Dendritic cell treated with granulocyte-macrophage colony-stimulating factor and Interleukin-4, amounts not matched to agents 40 ng/mL and 50 ng/mL, for 4 days (primary cell): ENCODE measurements around the gene VASN.

Experiments used
- H3K27ac Mint-ChIP-seq: one replicate; pipeline ENCODE4 v1.8.0; 2022; ENCODE audit warnings: mild to moderate bottlenecking, mixed read lengths
- H3K27me3 Mint-ChIP-seq: one replicate; pipeline ENCODE4 v1.8.0; 2022; ENCODE audit warnings: mild to moderate bottlenecking, mixed read lengths
- H3K36me3 Mint-ChIP-seq: one replicate; pipeline ENCODE4 v1.8.0; 2022; ENCODE audit warnings: low read depth, mixed read lengths
- H3K4me1 Mint-ChIP-seq: one replicate; pipeline ENCODE4 v1.8.0; 2022; ENCODE audit warnings: low read depth, mixed read lengths
- H3K4me3 Mint-ChIP-seq: one replicate; pipeline ENCODE4 v1.8.0; 2022; ENCODE audit warnings: mild to moderate bottlenecking, moderate library complexity, mixed read lengths
- H3K9me3 Mint-ChIP-seq: one replicate; pipeline ENCODE4 v1.8.0; 2022; ENCODE audit warnings: mixed read lengths
- intact Hi-C: fragments of 100-400 bp; cut with micrococcal nuclease; formaldehyde crosslinking; loops from one replicate; pipeline ENCODE4 v1.15.0; 2022

VASN gene

DNA sequence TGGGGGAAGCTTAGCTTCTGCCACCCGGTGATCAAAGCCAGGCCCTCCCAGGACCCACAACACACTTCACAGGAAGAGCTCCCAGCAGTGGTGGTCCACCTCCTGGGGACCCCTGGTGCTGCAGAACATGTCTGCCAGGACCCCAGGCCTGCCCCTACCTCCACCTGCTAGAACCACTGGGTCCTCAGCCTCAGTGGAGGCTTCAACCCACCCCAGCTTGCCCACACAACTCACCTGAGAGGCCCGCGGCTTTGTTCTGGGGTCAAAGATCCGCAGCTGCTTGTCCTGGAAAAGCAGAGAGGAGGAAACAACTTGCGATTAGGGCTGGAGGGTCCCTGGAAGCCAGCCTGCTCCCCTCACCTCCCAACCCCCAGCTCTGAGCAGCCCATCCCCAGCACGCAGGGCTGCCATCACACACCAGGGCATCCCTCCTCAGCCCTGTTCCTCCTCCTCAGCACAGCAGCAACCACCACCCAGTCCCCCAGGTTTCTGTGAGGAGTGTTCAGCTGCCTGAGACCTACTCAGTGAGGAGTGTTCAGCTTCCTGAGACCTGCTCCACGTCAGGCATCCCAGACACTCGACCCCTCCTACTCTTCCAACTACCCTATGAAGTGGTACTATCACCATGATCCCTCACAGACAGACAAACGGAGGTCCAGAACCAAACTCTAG, 23.5 kb downstream of the VASN start:
- Mint-ChIP-seq H3K27ac (no peak overlapping the region), H3K36me3 (peaks cover 98% of the 10 kb centered on the region), H3K4me3 (no peak overlapping the region), H3K4me1 (peaks cover 34% of the 10 kb centered on the region), H3K27me3 (no peaks in the 10 kb centered on the region), H3K9me3 (no peaks in the 10 kb centered on the region)
- intact Hi-C loops, result no loop called here

DNA sequence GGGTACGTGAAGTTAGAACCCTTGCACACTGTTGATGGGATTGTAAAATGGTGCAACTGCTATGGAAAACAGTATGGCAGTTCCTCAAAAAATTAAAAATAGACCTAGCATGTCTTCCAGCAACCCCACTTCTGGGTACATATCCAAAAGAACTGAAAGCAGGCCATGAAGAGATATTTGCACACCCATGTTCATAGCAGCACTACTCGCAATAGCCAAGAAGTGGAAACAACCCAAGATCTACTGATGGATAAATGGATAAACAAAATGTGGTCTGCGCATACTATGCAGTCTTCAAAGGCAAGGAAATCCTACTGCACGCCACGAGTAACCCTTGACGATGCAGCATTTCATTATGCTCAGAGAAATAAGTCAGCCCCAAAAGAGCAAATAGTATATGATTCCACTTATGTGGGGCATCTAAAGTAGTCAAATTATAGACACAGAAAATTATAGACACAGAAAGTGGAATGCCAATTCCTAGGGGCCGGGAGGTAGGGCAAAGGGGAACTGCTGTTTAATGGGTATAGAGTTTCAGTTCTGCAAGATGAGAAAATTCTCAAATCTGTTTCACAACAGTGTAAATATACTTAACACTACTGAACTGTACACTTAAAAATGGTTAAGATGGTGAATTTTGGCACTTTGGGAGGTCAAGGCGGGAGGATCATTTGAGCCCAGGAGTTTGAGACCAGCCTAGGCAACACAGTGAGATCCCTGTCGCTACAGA, 27.5 kb downstream of the VASN start:
- Mint-ChIP-seq H3K36me3 (peaks cover 98% of the 10 kb centered on the region), H3K27me3 (no peaks in the 10 kb centered on the region)
- intact Hi-C loops, result no loop called here

GRCh38 chr16:4401094-4401501, 29.4 kb downstream of the VASN start:
- Mint-ChIP-seq H3K9me3 (no peaks in the 10 kb centered on the region), H3K36me3 (peaks cover 98% of the 10 kb centered on the region), H3K27ac (peak overlapping the region; percentile 5), H3K4me3 (no peak overlapping the region), H3K27me3 (no peaks in the 10 kb centered on the region), H3K4me1 (peaks cover 51% of the 10 kb centered on the region)
- intact Hi-C loops, result loop anchor here (5.0 kb wide), 1 partner anchor 44 kb away; no protein-coding TSS in a partner anchor

More for the DNA sequence above, 27.5 kb downstream of the VASN start:
- H3K27ac Mint-ChIP-seq, result peak overlapping the region; percentile 72
- no peaks in the 10 kb centered on the region for H3K9me3 Mint-ChIP-seq
- peaks cover 61% of the 10 kb centered on the region for H3K4me1 Mint-ChIP-seq
- H3K4me3 Mint-ChIP-seq, result peak overlapping the region; percentile 30

DNA sequence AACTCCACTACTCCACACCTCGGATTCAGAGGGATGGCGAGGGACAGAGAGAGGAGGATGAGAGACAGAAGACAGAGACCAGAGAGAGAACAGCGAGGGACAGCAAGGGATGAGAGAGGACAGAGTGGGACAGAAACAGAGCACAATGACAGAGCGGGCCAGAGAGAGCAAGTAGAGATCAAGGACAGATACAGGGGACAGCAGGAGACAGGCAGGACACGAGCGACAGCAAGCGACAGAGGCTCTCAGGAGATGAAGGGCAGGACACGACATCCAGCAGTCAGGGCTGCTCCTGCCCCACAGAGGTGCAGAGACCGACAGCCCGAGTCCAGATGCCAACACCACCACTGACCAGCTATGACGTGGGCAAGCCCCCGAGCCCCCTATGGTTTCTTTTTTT, 29.9 kb downstream of the VASN start:
- H3K27me3 Mint-ChIP-seq, result no peaks in the 10 kb centered on the region
- intact Hi-C loops, result loop anchor here (5.0 kb wide), 1 partner anchor 44 kb away; no protein-coding TSS in a partner anchor
- peak overlapping the region; percentile 5 for H3K27ac Mint-ChIP-seq
- no peak overlapping the region for H3K4me3 Mint-ChIP-seq
- H3K4me1 Mint-ChIP-seq, result peaks cover 51% of the 10 kb centered on the region
- no peaks in the 10 kb centered on the region for H3K9me3 Mint-ChIP-seq
- H3K36me3 Mint-ChIP-seq, result peaks cover 98% of the 10 kb centered on the region

GRCh38 chr16:4402439-4403132, 30.9 kb downstream of the VASN start:
- Mint-ChIP-seq H3K36me3 (peaks cover 98% of the 10 kb centered on the region), H3K4me1 (peaks cover 51% of the 10 kb centered on the region), H3K9me3 (no peaks in the 10 kb centered on the region), H3K27ac (no peak overlapping the region), H3K27me3 (no peaks in the 10 kb centered on the region), H3K4me3 (no peak overlapping the region)
- intact Hi-C loops, result loop anchor here (5.0 kb wide), 1 partner anchor 45 kb away; no protein-coding TSS in a partner anchor

- Mint-ChIP-seq H3K4me1 (peaks cover 51% of the 10 kb centered on the region), H3K27me3 (no peaks in the 10 kb centered on the region), H3K27ac (no peak overlapping the region), H3K9me3 (no peaks in the 10 kb centered on the region), H3K36me3 (peaks cover 100% of the 10 kb centered on the region), H3K4me3 (no peak overlapping the region)
- intact Hi-C loops, result loop anchor here (5.0 kb wide), 1 partner anchor 46 kb away; no protein-coding TSS in a partner anchor
These were observed 31.7 kb downstream of the VASN start for GRCh38 chr16:4403133-4403949.

DNA sequence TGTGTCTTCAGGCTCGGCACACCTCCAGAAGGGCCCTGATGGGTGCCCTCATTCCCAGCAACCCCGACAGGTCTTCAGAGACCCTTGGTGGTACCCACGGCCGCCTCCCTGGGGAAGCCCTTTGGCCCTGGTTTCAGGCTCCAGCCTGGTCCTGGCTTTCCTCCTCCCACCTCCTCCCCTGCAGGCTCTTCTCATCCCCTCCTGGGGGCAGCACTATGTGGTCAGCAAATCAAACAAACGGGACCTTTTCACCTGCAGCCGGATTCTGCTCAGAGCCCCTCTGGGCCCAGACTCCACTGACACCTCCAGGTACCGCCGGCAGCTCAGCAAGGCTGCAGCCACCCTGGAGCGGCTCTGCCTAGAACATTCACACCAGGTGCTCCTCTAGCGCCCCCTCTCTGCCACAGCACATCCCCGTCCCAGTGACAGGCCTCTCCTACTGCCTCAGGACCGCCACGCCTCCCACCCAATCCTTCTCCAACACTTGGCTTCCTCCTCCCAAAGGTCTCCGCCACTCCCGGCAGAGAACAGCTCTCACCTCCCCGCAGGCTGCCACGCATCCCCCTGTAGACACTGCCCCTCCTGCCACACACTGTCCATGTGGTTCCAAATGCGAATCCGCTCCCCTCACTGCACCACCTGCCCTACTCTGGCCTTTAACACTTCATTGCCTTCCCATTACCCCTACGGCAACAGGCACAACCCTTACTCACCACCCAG, 32.8 kb downstream of the VASN start:
- H3K4me3 Mint-ChIP-seq, result no peak overlapping the region
- peaks cover 42% of the 10 kb centered on the region for H3K4me1 Mint-ChIP-seq
- intact Hi-C loops, result loop anchor here (5.0 kb wide), 1 partner anchor 47 kb away; no protein-coding TSS in a partner anchor
- no peaks in the 10 kb centered on the region for H3K9me3 Mint-ChIP-seq
- peaks cover 100% of the 10 kb centered on the region for H3K36me3 Mint-ChIP-seq
- H3K27ac Mint-ChIP-seq, result peak overlapping the region; percentile 9
- H3K27me3 Mint-ChIP-seq, result no peaks in the 10 kb centered on the region

GRCh38 chr16:4404967-4405696, 33.5 kb downstream of the VASN start:
- intact Hi-C loops, result loop anchor here (5.0 kb wide), 1 partner anchor 48 kb away; no protein-coding TSS in a partner anchor
- Mint-ChIP-seq H3K36me3 (peaks cover 100% of the 10 kb centered on the region), H3K4me1 (peaks cover 35% of the 10 kb centered on the region), H3K27ac (peak overlapping the region; percentile 9), H3K27me3 (no peaks in the 10 kb centered on the region), H3K4me3 (no peak overlapping the region), H3K9me3 (no peaks in the 10 kb centered on the region)

- H3K27me3 Mint-ChIP-seq, result no peaks in the 10 kb centered on the region
- no peak overlapping the region for H3K4me3 Mint-ChIP-seq
- peaks cover 100% of the 10 kb centered on the region for H3K36me3 Mint-ChIP-seq
- intact Hi-C loops, result no loop called here
- peaks cover 29% of the 10 kb centered on the region for H3K4me1 Mint-ChIP-seq
- H3K9me3 Mint-ChIP-seq, result no peaks in the 10 kb centered on the region
- H3K27ac Mint-ChIP-seq, result no peak overlapping the region
These were observed 36.1 kb downstream of the VASN start for GRCh38 chr16:4407543-4408322.

- Mint-ChIP-seq H3K27ac (no peak overlapping the region), H3K36me3 (peaks cover 100% of the 10 kb centered on the region), H3K4me3 (no peak overlapping the region), H3K4me1 (peaks cover 29% of the 10 kb centered on the region), H3K27me3 (no peaks in the 10 kb centered on the region), H3K9me3 (no peaks in the 10 kb centered on the region)
- intact Hi-C loops, result no loop called here
These were observed 36.7 kb downstream of the VASN start for GRCh38 chr16:4408323-4408690.

DNA sequence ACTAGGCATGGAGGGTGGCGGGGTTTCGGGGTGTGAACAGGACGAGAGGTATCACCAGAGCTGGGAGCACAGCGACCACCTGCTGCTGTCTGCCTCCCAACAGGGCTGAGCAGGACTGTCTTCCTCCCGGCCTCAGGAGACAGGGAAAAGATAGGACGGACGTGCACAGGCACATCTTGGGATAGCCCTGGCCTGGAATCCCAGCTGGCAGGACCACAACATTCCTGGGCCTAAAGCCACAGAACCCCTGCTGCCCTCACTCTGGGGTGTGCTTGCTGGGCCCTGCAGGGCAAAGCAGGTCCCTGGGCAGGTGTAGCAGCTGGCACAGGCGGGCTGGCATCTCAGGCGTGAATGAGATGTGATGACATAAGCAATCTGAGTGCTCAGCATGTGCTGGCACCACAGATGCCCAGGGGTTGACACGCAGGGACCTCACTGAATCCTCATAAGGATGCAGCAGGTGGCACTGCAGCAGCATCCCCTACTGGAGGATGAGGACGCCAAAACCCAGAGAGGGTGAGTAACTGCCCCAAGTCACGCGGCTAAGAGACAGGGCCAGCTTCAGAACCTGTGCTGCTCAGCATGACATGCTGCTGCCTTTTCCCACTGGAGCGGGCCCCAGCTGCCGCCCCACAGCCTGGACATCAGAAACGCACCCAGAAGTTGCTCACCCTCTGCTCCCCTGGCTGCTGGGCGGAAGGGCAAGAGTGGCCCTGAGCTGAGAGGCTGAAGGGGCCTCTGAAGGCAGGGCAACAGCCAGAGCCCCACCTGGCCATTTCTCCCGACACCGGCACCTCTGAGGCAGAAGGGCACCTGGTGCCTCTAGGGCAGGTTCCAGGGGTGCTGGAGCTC, 37.7 kb downstream of the VASN start:
- Mint-ChIP-seq H3K27me3 (no peaks in the 10 kb centered on the region), H3K4me1 (peaks cover 36% of the 10 kb centered on the region), H3K4me3 (no peak overlapping the region), H3K9me3 (no peaks in the 10 kb centered on the region), H3K36me3 (peaks cover 98% of the 10 kb centered on the region), H3K27ac (no peak overlapping the region)
- intact Hi-C loops, result no loop called here
